SK-N-SH (cell line): ENCODE results near the gene ALG6. TPM values are rescaled to one million over a fixed set of nuclear protein-coding genes. Genes with fewer than 3 reads are reported as not detected.

Source experiments
- CTCF ChIA-PET: fragments of 300-600, 350-600 bp; formaldehyde crosslinking; extraction: SDS; loops from one replicate; lab custom pipeline; 2021; lab: Yijun Ruan, JAX
- POLR2A ChIA-PET: fragments of 350-600 bp; sonication (Branson Sonifier 250); formaldehyde crosslinking; extraction: SDS; loops from one replicate; lab custom pipeline; 2020; ENCODE audit warnings: antibody characterized with exemption, inconsistent platforms; lab: Yijun Ruan, JAX
- DNase-seq: peaks from one replicate; pipeline ENCODE4 v3.0.0; 2012
- H2AFZ ChIP-seq: fragments of 200-600 bp; sonication (generic); 2 replicates; pipeline ENCODE4 v1.8.1; 2016; ENCODE audit warnings: antibody characterized with exemption, mild to moderate bottlenecking, low read depth
- H3F3A ChIP-seq: fragments of 200-600 bp; sonication (generic); replicated peaks from 2 replicates; pipeline ENCODE3; 2016; ENCODE audit warnings: antibody characterized with exemption, mild to moderate bottlenecking; ENCODE audit not compliant: insufficient read depth
- H3K27ac ChIP-seq, 2 experiments: fragments of 200-500 bp in 1 of 2; fragments of 200-600 bp in 1 of 2; sonication (Bioruptor generic) in 1 of 2; sonication (generic), shearing (Covaris generic) in 1 of 2; 2 replicates each; pipeline versions ENCODE4 v1.5.1 to v1.6.1; 2014 to 2016; ENCODE audit warnings: low read depth in 2 of 2, inconsistent platforms in 1 of 2, low read length in 1 of 2, mild to moderate bottlenecking in 1 of 2, mixed read lengths in 1 of 2
- H3K27me3 ChIP-seq: fragments of 200-600 bp; sonication (generic), shearing (Covaris generic); 2 replicates; pipeline ENCODE4 v1.6.1; 2016; ENCODE audit warnings: mixed run types; ENCODE audit not compliant: insufficient read depth
- H3K36me3 ChIP-seq, 2 experiments: fragments of 200-500 bp in 1 of 2; fragments of 200-600 bp in 1 of 2; sonication (Bioruptor generic) in 1 of 2; sonication (generic) in 1 of 2; replicated peaks in 1 of 2; 2 replicates each; pipeline versions ENCODE3 to v1.5.1; 2014 to 2016; ENCODE audit warnings: low read length in 1 of 2, mild to moderate bottlenecking in 1 of 2; ENCODE audit not compliant: insufficient read depth in 2 of 2, control insufficient read depth in 1 of 2
- H3K4me1 ChIP-seq, 2 experiments: fragments of 200-500 bp in 1 of 2; fragments of 200-600 bp in 1 of 2; sonication (Bioruptor generic) in 1 of 2; sonication (generic), shearing (Covaris generic) in 1 of 2; 2 replicates each; pipeline versions ENCODE4 v1.5.1 to v1.6.1; 2014 to 2016; ENCODE audit warnings: low read depth in 1 of 2, low read length in 1 of 2, mixed run types in 1 of 2; ENCODE audit not compliant: insufficient read depth in 2 of 2, control insufficient read depth in 1 of 2
- H3K4me2 ChIP-seq: fragments of 200-600 bp; sonication (generic), shearing (Covaris generic); 2 replicates; pipeline ENCODE4 v1.6.1; 2017; ENCODE audit warnings: mixed run types
- H3K4me3 ChIP-seq, 2 experiments: fragments of 200-500 bp in 1 of 2; fragments of 200-600 bp in 1 of 2; sonication (Bioruptor generic) in 1 of 2; sonication (generic), shearing (Covaris generic) in 1 of 2; 2 replicates each; pipeline versions ENCODE4 v1.5.1 to v1.8.1; 2014 to 2016; ENCODE audit warnings: low read depth in 2 of 2, inconsistent platforms in 1 of 2, low read length in 1 of 2, mild to moderate bottlenecking in 1 of 2, mixed read lengths in 1 of 2, moderate library complexity in 1 of 2
- H3K79me2 ChIP-seq: fragments of 200-600 bp; sonication (generic); 2 replicates; pipeline ENCODE4 v1.8.1; 2017; ENCODE audit warnings: mild to moderate bottlenecking; ENCODE audit not compliant: insufficient read depth
- H3K9ac ChIP-seq: fragments of 200-600 bp; sonication (generic); 2 replicates; pipeline ENCODE4 v1.6.1; 2017; ENCODE audit warnings: mixed run types
- H3K9me2 ChIP-seq: fragments of 200-600 bp; sonication (generic); 2 replicates; pipeline ENCODE4 v1.6.1; 2017; ENCODE audit warnings: mixed run types
- H3K9me3 ChIP-seq: fragments of 200-600 bp; sonication (generic); 2 replicates; pipeline ENCODE4 v1.6.1; 2017; ENCODE audit warnings: mixed run types, mild to moderate bottlenecking, moderate library complexity
- H4K20me1 ChIP-seq: fragments of 200-600 bp; sonication (generic); 2 replicates; pipeline ENCODE4 v1.6.1; 2017; ENCODE audit warnings: mild to moderate bottlenecking, mixed run types; ENCODE audit not compliant: insufficient read depth
- EZH2phosphoT487 ChIP-seq: fragments of 200-600 bp; sonication (generic); IDR thresholded peaks from 2 replicates; pipeline ENCODE4 v1.6.1; 2017; ENCODE audit warnings: low read depth, mixed run types, mild to moderate bottlenecking, antibody characterized with exemption, moderate library complexity, borderline replicate concordance
- FOXM1 ChIP-seq: IDR thresholded peaks from 2 replicates; pipeline ENCODE4 v1.4.0; 2012; ENCODE audit warnings: low read depth, mild to moderate bottlenecking
- GATA2 ChIP-seq: sonication (generic); formaldehyde crosslinking; IDR thresholded peaks from 2 replicates; pipeline ENCODE4 v1.5.0; 2020; ENCODE audit warnings: mild to moderate bottlenecking, missing genetic modification reagents
- JUND ChIP-seq: IDR thresholded peaks from 2 replicates; pipeline ENCODE4 v1.4.0; 2012
- MAX ChIP-seq: IDR thresholded peaks from 2 replicates; pipeline ENCODE4 v1.4.0; 2012; ENCODE audit warnings: low read depth
- MEF2A ChIP-seq: IDR thresholded peaks from 2 replicates; pipeline ENCODE4 v1.4.0; 2012; ENCODE audit warnings: low read depth, borderline replicate concordance
- MXI1 ChIP-seq: IDR thresholded peaks from 2 replicates; pipeline ENCODE4 v1.6.1; 2012; ENCODE audit warnings: mild to moderate bottlenecking, low read depth, low read length, improper control_type of control experiment
- NRF1 ChIP-seq: IDR thresholded peaks from 2 replicates; pipeline ENCODE4 v1.6.1; 2012; ENCODE audit warnings: low read depth, mild to moderate bottlenecking, low read length
- POLR2AphosphoS5 ChIP-seq: IDR thresholded peaks from 2 replicates; pipeline ENCODE4 v1.6.1; 2012; ENCODE audit warnings: low read depth, low read length
- RCOR1 ChIP-seq: fragments of 150-350 bp; IDR thresholded peaks from 2 replicates; pipeline ENCODE4 v1.6.1; 2017; ENCODE audit warnings: antibody characterized with exemption, low read length
- REST ChIP-seq: IDR thresholded peaks from 2 replicates; pipeline ENCODE4 v1.6.1; 2012; ENCODE audit warnings: mild to moderate bottlenecking, low read depth, low read length, moderate library complexity
- RFX5 ChIP-seq: IDR thresholded peaks from 2 replicates; pipeline ENCODE4 v1.6.1; 2012; ENCODE audit warnings: mild to moderate bottlenecking, improper control_type of control experiment, low read length
- SMC3 ChIP-seq: IDR thresholded peaks from 2 replicates; pipeline ENCODE4 v1.6.1; 2012; ENCODE audit warnings: low read depth, low read length, improper control_type of control experiment
- TAF1 ChIP-seq: IDR thresholded peaks from 2 replicates; pipeline ENCODE4 v1.6.1; 2012; ENCODE audit warnings: low read depth, mild to moderate bottlenecking, low read length, moderate library complexity, borderline replicate concordance
- TCF12 ChIP-seq: IDR thresholded peaks from 2 replicates; pipeline ENCODE4 v1.4.0; 2012
- TEAD4 ChIP-seq: IDR thresholded peaks from 2 replicates; pipeline ENCODE4 v1.4.0; 2012; ENCODE audit warnings: mild to moderate bottlenecking, borderline replicate concordance; ENCODE audit not compliant: insufficient read depth
- YY1 ChIP-seq: IDR thresholded peaks from 2 replicates; pipeline ENCODE4 v1.4.0; 2012; ENCODE audit warnings: low read depth, mild to moderate bottlenecking
- WGBS: methylation state at CpG from one replicate; pipeline ENCODE4 v1.1.6; 2017; ENCODE audit warnings: low lambda C conversion rate; 5-methylcytosine and 5-hydroxymethylcytosine counted together
- polyA plus RNA-seq, 3 experiments: library from polyadenylated mRNA; depleted of rRNA; stranded (reverse); fragments of >200 nt; gene quantifications; 2 replicates each; pipeline ENCODE4 v1.2.3, GENCODE V29; 2012
- TF ChIP-seq, protein P1 (sequence below): IDR thresholded peaks from 2 replicates; pipeline ENCODE4 v1.4.0; 2012; ENCODE audit warnings: low read depth, borderline replicate concordance
- TF ChIP-seq, protein P2 (sequence below): fragments of 150-350 bp; IDR thresholded peaks from 2 replicates; pipeline ENCODE4 v1.6.1; 2017; ENCODE audit warnings: antibody characterized with exemption, low read length, low read depth, borderline replicate concordance
- TF ChIP-seq, protein P3 (sequence below): fragments of 200-600 bp; sonication (generic); IDR thresholded peaks from 2 replicates; pipeline ENCODE4 v1.6.1; 2017; ENCODE audit warnings: antibody characterized with exemption, mild to moderate bottlenecking, moderate library complexity

The ALG6 gene
- polyA plus RNA-seq, 1 of the 3 experiments (the other 2 are of a cell fraction) = 3.8 TPM

- Histone ChIP-seq H3K9me3 (peaks cover 13% of the 10 kb centered on the region; the same call in 1 of the 2 replicates), H3F3A (no peaks in the 10 kb centered on the region), H3K4me2 (no peak overlapping the region), H3K27me3 (no peaks in the 10 kb centered on the region), H3K36me3 (peaks cover 2 to 7% of the 10 kb centered on the region in 2 experiments), H3K79me2 (no peaks in the 10 kb centered on the region), H3K4me3 (no peak overlapping the region)
- CTCF ChIA-PET = no interaction called here
- DNase-seq = no peak
- TF ChIP-seq, protein P1, sequence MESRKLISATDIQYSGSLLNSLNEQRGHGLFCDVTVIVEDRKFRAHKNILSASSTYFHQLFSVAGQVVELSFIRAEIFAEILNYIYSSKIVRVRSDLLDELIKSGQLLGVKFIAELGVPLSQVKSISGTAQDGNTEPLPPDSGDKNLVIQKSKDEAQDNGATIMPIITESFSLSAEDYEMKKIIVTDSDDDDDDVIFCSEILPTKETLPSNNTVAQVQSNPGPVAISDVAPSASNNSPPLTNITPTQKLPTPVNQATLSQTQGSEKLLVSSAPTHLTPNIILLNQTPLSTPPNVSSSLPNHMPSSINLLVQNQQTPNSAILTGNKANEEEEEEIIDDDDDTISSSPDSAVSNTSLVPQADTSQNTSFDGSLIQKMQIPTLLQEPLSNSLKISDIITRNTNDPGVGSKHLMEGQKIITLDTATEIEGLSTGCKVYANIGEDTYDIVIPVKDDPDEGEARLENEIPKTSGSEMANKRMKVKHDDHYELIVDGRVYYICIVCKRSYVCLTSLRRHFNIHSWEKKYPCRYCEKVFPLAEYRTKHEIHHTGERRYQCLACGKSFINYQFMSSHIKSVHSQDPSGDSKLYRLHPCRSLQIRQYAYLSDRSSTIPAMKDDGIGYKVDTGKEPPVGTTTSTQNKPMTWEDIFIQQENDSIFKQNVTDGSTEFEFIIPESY = no peak
- TF ChIP-seq TCF12 = no peak
- TF ChIP-seq EZH2phosphoT487 = no peak
- no peak for TF ChIP-seq REST
- TF ChIP-seq MAX = no peak
- no peak for TF ChIP-seq TEAD4
- no peak for TF ChIP-seq MXI1
- TF ChIP-seq TAF1 = no peak
- no peak for TF ChIP-seq MEF2A
- TF ChIP-seq, protein P2, sequence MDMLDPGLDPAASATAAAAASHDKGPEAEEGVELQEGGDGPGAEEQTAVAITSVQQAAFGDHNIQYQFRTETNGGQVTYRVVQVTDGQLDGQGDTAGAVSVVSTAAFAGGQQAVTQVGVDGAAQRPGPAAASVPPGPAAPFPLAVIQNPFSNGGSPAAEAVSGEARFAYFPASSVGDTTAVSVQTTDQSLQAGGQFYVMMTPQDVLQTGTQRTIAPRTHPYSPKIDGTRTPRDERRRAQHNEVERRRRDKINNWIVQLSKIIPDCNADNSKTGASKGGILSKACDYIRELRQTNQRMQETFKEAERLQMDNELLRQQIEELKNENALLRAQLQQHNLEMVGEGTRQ = no peak
- TF ChIP-seq, protein P3, sequence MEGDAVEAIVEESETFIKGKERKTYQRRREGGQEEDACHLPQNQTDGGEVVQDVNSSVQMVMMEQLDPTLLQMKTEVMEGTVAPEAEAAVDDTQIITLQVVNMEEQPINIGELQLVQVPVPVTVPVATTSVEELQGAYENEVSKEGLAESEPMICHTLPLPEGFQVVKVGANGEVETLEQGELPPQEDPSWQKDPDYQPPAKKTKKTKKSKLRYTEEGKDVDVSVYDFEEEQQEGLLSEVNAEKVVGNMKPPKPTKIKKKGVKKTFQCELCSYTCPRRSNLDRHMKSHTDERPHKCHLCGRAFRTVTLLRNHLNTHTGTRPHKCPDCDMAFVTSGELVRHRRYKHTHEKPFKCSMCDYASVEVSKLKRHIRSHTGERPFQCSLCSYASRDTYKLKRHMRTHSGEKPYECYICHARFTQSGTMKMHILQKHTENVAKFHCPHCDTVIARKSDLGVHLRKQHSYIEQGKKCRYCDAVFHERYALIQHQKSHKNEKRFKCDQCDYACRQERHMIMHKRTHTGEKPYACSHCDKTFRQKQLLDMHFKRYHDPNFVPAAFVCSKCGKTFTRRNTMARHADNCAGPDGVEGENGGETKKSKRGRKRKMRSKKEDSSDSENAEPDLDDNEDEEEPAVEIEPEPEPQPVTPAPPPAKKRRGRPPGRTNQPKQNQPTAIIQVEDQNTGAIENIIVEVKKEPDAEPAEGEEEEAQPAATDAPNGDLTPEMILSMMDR = no peak
- TF ChIP-seq RCOR1 = no peak
- no peak for TF ChIP-seq SMC3
- no peak for TF ChIP-seq NRF1
- no peak for TF ChIP-seq YY1
- no peak for TF ChIP-seq JUND
- TF ChIP-seq FOXM1 = no peak
- TF ChIP-seq GATA2 (CRISPR knock-in tag) = no peak
- TF ChIP-seq POLR2AphosphoS5 = no peak
- TF ChIP-seq RFX5 = no peak
- TF ChIP-seq, all 33 proteins: peak for 0
- H2AFZ ChIP-seq = no peak overlapping the region
- H4K20me1 ChIP-seq = no peaks in the 10 kb centered on the region
- H3K27ac ChIP-seq = no peak overlapping the region
- H3K9ac ChIP-seq = no peak overlapping the region
- H3K9me2 ChIP-seq = no peaks in the 10 kb centered on the region
- POLR2A ChIA-PET = no interaction called here
- 92% methylated on average over 3 of the region's 3 CpGs for WGBS
- H3K4me1 ChIP-seq = no peaks in the 10 kb centered on the region
Observed at GRCh38 chr1:63463248-63463647, 95.8 kb downstream of the ALG6 start.
